ENCODE data around the gene FBXW4.

The FBXW4 gene

GRCh38 chr10:101694674-101695403 is at the start of gene FBXW4:
Gene FBXW4, minus strand, starts transcription at chr10:101695170. Its CDS starts 65 bp downstream, at chr10:101695105.
- FAIRE-seq = no peak
- TF ChIP-seq POLR2A (IDR thresholded peaks at IDR 0.05; ENCODE audit: low read depth, low read length) = peak; percentile 84
- DNase-seq (ENCODE audit: insufficient read length, low spot score) = peak; percentile 32

DNA sequence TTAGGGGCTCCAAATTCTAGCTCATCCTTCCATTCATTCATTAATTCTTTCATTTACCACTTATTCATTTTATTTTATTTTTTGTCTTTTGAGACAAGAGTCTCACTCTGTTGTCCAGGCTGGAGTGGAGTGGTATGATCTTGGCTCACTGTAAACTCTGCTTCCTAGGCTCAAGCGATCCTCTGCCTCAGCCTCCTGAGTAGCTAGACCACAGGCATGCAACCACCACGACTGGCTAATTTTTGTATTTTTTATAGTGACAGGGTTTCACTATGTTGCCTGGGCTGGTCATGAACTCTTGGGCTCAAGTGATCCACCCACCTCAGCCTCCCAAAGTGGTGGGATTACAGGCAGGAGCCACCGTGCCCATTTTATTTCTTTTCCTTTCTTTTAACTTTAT is 49.3 kb upstream of the FBXW4 start:
- no peak for DNase-seq (ENCODE audit: insufficient read length, low spot score)
- no peak for FAIRE-seq
- no peak for TF ChIP-seq POLR2A (IDR thresholded peaks at IDR 0.05; ENCODE audit: low read depth, low read length)

DNA sequence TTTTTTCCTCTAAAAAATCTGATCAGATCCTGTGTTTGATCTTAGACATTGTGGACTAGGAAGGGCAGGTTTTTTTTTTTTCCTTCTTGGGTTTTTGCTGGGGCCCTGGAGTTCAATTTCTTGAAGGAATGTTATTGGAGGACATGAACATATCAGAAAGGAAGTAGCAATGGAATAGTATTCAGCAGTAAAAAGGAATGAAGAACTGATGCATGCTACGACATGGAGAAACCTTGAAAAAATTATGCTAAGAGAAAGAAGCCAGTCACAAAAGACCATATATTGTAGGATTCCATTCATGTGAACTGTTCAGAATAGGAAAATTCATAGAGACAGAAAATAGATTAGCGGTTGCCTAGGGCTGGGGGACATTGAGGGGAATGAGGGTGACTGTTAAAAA is 47.0 kb upstream of the FBXW4 start:
- no peak for DNase-seq (ENCODE audit: insufficient read length, low spot score)
- FAIRE-seq = no peak
- TF ChIP-seq POLR2A (IDR thresholded peaks at IDR 0.05; ENCODE audit: low read depth, low read length) = no peak

DNA sequence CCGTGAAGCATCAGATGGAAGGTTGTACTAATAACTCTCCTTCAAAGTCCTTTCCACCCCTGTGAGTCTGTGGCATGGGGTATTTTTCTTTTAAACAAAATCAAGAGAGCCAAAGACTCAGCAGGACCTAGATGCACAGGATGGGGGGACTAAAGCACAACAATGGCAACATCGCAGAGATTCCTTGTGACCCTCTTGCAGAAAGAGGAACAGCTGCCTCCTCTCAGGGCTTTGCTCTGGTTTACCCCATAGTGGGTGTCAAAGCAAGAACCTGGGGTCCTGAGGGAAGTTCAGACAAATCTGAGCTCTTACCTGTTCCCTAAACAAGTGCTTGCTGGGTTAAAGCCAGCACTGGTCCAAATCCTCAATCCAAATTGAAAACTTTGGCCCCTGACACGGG is 41.7 kb upstream of the FBXW4 start:
- DNase-seq (ENCODE audit: insufficient read length, low spot score) = no peak
- TF ChIP-seq POLR2A (IDR thresholded peaks at IDR 0.05; ENCODE audit: low read depth, low read length) = no peak
- no peak for FAIRE-seq

DNA sequence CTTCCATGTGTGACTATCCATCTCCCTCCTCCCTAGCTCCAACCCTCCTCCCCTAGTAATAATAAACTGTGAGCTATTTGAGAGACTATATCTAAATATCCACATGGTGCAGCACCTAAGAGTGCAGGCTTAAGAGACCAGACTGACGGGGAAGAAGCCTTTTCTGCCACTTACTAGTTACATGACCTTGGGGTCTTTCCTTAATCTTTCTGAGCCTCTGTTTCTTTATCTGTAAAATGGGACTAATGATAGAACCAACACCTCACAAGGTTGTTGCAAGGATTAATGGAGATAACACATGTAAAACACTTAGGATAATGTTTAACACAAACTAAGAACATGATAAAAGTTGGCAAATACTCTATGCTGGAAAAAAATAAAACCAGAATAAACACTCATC is 37.1 kb upstream of the FBXW4 start:
- TF ChIP-seq POLR2A (IDR thresholded peaks at IDR 0.05; ENCODE audit: low read depth, low read length) = no peak
- no peak for FAIRE-seq
- DNase-seq (ENCODE audit: insufficient read length, low spot score) = no peak

DNA sequence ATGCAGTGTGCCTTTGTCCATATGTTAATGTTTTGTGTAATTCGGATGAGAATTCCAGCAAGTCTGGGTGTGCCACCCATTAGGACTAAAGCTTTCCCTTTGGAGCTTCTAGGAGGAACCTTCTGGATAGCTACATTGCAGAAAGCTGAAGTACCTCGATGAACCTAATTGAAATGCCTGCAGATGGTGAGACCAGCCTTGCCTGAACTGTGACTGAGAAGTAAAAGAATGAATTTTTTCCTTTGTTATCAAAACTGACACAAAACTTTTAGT is 31.1 kb upstream of the FBXW4 start:
- FAIRE-seq (no peak), DNase-seq (ENCODE audit: insufficient read length, low spot score) (no peak)
- no peak for TF ChIP-seq POLR2A (IDR thresholded peaks at IDR 0.05; ENCODE audit: low read depth, low read length)

GRCh38 chr10:101725296-101726114 is 30.5 kb upstream of the FBXW4 start:
- DNase-seq (ENCODE audit: insufficient read length, low spot score) (no peak), FAIRE-seq (no peak)
- no peak for TF ChIP-seq POLR2A (IDR thresholded peaks at IDR 0.05; ENCODE audit: low read depth, low read length)

DNA sequence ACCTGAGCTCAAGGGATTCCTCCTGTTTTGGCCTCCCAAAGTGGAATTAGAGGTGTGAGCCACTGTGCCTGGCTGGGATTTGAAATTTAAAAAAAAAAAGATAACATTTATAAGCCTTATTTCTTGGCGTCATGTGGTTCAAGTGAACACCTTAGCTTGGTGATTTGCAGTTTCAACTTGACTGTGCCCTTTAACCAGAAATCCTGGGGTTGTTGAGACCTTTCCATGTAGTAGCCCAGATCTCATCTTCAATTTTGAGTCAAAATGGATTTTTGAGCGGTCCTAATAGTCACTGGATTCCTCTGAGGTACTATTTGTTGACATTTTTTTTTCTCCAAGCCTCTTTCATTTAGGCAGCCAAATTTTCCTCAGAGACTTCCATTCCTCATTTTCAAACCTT is 29.5 kb upstream of the FBXW4 start:
- FAIRE-seq = no peak
- DNase-seq (ENCODE audit: insufficient read length, low spot score) = no peak
- TF ChIP-seq POLR2A (IDR thresholded peaks at IDR 0.05; ENCODE audit: low read depth, low read length) = no peak

DNA sequence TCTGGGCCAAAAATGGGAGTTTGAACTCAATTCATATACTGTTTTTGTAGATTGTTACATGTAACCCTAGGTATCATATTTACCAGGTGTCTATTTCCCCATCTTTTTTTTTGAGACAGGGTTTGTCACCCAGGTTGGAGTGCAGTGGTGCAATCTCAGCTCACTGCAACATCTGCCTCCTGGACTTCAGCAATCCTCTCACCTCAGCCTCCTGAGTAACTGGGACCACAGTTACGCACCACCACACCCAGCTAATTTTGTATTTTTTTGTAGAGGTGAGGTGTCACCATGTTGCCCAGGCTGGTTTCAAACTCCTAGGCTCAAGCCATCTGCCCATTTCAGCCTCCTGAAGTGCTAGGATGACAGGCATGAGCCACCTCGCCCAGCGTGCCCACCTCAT is 28.2 kb upstream of the FBXW4 start:
- TF ChIP-seq POLR2A (IDR thresholded peaks at IDR 0.05; ENCODE audit: low read depth, low read length) = no peak
- FAIRE-seq = no peak
- no peak for DNase-seq (ENCODE audit: insufficient read length, low spot score)

- FAIRE-seq = no peak
- no peak for DNase-seq (ENCODE audit: insufficient read length, low spot score)
Measured at GRCh38 chr10:101721806-101722205, 26.8 kb upstream of the FBXW4 start.

DNA sequence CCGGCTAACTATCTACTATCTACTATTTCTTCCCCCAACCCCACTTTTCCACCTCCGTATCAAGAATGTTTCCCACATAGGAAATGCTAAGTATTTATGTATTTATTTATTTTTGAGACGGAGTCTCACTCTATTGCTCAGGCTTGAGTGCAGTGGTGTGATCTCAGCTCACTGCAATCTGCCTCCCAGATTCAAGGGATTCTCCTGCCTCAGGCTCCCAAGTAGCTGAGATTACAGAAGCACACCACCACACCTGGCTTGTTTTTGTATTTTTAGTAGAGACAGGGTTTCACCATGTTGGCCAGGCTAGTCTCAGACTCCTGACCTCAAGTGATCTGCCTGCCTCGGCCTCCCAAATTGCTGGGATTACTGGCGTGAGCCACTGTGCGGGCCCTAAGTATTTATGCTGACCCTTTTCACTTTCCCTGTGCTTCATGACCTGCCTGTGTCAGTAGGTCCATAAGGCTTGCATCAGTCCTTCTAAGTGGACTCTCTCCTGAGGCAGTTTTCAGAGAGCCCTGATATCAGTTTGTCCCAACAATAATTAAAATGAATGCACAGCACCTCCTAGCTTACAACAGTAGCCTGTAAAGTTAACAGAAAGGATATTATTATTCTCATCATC is 25.7 kb upstream of the FBXW4 start:
- no peak for FAIRE-seq
- no peak for DNase-seq (ENCODE audit: insufficient read length, low spot score)
- no peak for TF ChIP-seq POLR2A (IDR thresholded peaks at IDR 0.05; ENCODE audit: low read depth, low read length)

More at GRCh38 chr10:101721806-101722205, 26.8 kb upstream of the FBXW4 start:
- no peak for TF ChIP-seq POLR2A (IDR thresholded peaks at IDR 0.05; ENCODE audit: low read depth, low read length)

DNA sequence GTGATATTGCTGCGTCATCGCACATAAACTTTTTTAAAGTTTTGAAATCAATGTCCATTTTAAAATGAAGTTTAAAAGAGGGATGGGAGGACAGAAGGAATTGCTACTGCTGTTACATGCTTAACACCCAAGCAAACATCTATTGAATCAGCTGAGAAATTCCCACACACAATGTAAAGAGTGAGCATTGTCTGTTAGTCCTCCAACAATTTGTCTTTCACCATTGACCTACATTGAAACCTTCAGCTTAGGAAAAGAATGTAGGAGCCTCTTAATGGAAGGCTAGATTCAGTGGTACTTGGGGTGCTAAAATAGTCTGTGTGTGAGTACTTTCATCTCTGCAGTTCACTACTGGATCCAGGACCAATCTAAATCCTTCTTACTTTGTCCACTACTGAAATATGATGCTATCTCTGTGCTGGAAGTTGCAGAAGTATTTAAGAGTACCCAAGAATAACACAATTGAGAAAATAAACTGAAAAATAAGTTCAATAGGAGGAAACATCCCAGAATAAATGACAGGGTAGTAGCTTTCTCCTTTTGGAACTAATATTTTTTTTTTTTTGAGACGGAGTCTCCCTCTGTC is 23.8 kb upstream of the FBXW4 start:
- DNase-seq (ENCODE audit: insufficient read length, low spot score) (no peak), FAIRE-seq (no peak)
- TF ChIP-seq POLR2A (IDR thresholded peaks at IDR 0.05; ENCODE audit: low read depth, low read length) = no peak

- TF ChIP-seq POLR2A (IDR thresholded peaks at IDR 0.05; ENCODE audit: low read depth, low read length) = no peak
- no peak for FAIRE-seq
Measured at GRCh38 chr10:101716891-101717659, 22.1 kb upstream of the FBXW4 start.

DNA sequence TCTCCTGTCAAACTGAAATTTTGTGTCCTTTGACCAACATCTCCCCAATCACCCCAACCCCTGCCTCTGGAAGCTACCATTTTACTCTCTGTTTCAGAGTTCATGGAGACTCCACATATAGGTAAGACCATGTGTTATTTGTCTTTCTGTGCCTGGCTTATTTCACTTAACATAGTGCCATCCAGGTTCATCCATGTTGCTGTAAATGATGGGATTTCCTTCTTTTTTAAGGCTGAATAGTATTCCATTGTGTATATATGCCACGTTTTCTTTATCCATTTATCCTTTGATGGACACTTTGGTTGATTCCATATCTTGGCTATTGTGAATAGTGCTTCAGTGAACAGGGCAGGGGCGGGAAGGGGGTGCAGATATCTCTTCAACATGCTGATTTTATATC is 18.0 kb upstream of the FBXW4 start:
- DNase-seq (ENCODE audit: insufficient read length, low spot score) = no peak
- no peak for TF ChIP-seq POLR2A (IDR thresholded peaks at IDR 0.05; ENCODE audit: low read depth, low read length)
- no peak for FAIRE-seq

More at GRCh38 chr10:101716891-101717659, 22.1 kb upstream of the FBXW4 start:
- DNase-seq (ENCODE audit: insufficient read length, low spot score) = no peak

Data from H54 (cell line).